Neural crest cell (in vitro differentiated cells): ENCODE data around the gene ECI1. TPM values are rescaled to one million over a fixed set of nuclear protein-coding genes. Genes with fewer than 3 reads are reported as not detected.
A peak's percentile ranks its signal among the peaks of the same experiment; 100 is the strongest.

Experiments used
- DNase-seq: peaks from one replicate; pipeline ENCODE4 v3.0.0; 2021; ENCODE audit warnings: low read depth, mixed read lengths, low spot score
- H3K27ac Mint-ChIP-seq: one replicate; pipeline ENCODE4 v1.8.0; 2021; ENCODE audit warnings: mild to moderate bottlenecking, mixed read lengths; ENCODE audit not compliant: unreplicated experiment
- H3K27me3 Mint-ChIP-seq: 2 replicates; pipeline ENCODE4 v1.8.0; 2021; ENCODE audit warnings: low read depth, mild to moderate bottlenecking, mixed read lengths
- H3K36me3 Mint-ChIP-seq: 2 replicates; pipeline ENCODE4 v1.8.0; 2021; ENCODE audit warnings: low read depth, mild to moderate bottlenecking, mixed read lengths
- H3K4me1 Mint-ChIP-seq: 2 replicates; pipeline ENCODE4 v1.8.0; 2021; ENCODE audit warnings: mixed read lengths
- H3K4me3 Mint-ChIP-seq: one replicate; pipeline ENCODE4 v1.8.0; 2021; ENCODE audit warnings: mild to moderate bottlenecking, mixed read lengths
- H3K9me3 Mint-ChIP-seq: 2 replicates; pipeline ENCODE4 v1.8.0; 2021; ENCODE audit warnings: mixed read lengths
- total RNA-seq: library from RNA; stranded (reverse); gene quantifications from 2 replicates; pipeline ENCODE4 v1.2.1, GENCODE V29; 2021
- TF ChIP-seq, protein P1 (sequence below): fragments of 200-600 bp; sonication (generic); conservative IDR thresholded peaks from 2 replicates; pipeline ENCODE4 v1.5.0; 2021; ENCODE audit warnings: antibody characterized with exemption, mild to moderate bottlenecking

The ECI1 gene
- total RNA-seq, 1 donor from 2014 or later: 79.2 TPM

DNA sequence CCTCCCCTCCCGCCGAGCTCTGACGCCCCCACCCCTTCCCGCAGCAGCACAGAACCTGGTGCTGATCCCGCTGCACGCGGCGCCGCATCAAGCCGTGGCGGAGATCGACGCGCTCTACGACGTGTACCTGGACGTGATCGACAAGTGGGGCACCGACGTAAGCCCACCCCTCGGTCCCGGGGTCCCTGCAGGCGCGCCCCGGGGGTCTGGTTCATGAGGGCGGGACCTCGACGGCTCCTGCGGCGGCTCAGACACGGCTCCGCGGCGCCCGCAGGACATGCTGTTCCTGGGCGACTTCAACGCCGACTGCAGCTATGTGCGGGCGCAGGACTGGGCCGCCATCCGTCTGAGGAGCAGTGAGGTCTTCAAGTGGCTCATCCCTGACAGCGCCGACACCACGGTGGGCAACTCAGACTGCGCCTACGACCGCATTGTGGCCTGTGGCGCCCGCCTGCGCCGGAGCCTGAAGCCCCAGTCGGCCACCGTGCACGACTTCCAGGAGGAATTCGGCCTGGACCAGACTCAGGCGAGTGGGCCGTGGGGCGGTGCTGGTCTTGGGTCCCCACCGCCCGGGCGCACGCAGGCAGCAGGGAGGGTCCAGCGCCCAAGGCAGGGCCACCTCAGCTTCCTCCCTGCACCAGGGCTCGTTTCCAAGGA lies 13.8 kb downstream of the ECI1 start:
- H3K4me3 Mint-ChIP-seq: peak overlapping the region; percentile 54
- H3K9me3 Mint-ChIP-seq: no peaks in the 10 kb centered on the region
- no peak for DNase-seq
- H3K27me3 Mint-ChIP-seq: peaks cover 40% of the 10 kb centered on the region
- TF ChIP-seq, protein P1, sequence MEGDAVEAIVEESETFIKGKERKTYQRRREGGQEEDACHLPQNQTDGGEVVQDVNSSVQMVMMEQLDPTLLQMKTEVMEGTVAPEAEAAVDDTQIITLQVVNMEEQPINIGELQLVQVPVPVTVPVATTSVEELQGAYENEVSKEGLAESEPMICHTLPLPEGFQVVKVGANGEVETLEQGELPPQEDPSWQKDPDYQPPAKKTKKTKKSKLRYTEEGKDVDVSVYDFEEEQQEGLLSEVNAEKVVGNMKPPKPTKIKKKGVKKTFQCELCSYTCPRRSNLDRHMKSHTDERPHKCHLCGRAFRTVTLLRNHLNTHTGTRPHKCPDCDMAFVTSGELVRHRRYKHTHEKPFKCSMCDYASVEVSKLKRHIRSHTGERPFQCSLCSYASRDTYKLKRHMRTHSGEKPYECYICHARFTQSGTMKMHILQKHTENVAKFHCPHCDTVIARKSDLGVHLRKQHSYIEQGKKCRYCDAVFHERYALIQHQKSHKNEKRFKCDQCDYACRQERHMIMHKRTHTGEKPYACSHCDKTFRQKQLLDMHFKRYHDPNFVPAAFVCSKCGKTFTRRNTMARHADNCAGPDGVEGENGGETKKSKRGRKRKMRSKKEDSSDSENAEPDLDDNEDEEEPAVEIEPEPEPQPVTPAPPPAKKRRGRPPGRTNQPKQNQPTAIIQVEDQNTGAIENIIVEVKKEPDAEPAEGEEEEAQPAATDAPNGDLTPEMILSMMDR: no peak
- no peaks in the 10 kb centered on the region for H3K4me1 Mint-ChIP-seq
- peaks cover 5% of the 10 kb centered on the region for H3K36me3 Mint-ChIP-seq
- no peak overlapping the region for H3K27ac Mint-ChIP-seq

DNA sequence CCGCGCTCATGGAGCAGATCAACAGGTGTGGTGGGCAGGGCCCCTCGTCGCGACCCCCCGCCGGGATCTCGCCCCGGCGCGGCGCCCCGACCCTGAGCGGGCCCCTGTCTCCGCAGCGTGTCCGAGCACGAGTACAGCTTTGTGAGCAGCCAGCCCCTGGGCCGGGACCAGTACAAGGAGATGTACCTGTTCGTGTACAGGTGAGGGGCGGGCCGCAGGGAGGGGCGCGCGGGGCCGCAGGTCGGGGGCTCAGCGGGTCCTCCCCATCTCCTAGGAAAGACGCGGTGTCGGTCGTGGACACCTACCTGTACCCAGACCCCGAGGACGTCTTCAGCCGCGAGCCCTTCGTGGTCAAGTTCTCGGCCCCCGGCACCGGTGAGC lies 14.3 kb downstream of the ECI1 start:
- H3K9me3 Mint-ChIP-seq: no peaks in the 10 kb centered on the region

DNA sequence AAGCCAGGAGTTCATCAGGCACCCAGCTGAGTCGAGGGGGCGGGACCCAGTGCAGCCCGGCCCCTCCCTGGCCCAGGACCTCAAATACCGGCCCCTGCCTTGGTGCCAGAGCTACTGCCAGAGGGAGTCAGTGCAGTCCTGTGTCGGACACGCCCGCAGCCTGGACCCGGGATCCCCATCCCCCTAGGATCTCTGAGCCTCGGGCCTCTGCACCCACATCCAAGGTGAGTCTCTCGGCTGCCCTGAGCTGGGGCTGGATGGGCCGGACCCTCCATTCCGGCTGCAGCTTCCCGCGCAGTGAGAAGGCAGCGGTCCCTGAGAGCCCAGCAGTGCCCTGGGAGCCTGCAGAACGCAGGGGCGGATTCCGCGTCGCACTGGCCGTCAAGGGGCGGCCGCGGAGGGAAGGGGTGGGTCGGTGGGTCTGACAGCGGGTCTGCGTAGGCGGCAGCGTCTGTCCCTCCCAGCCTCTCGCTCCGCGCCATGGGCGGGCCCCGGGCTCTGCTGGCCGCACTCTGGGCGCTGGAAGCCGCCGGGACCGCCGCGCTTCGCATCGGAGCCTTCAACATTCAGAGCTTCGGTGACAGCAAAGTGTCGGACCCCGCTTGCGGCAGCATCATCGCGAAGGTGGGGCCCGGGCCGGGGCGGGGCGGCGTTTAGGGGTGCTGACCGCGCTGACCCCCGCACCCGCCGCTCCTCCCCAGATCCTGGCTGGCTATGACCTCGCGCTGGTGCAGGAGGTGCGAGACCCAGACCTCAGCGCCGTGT lies 14.9 kb downstream of the ECI1 start, which contains the start of gene DNASE1L2:
Gene DNASE1L2, plus strand, starts transcription at position 108 of the 765 bp plus-strand sequence. Its CDS starts 373 bp downstream, at position 481.
- Mint-ChIP-seq H3K9me3 (no peaks in the 10 kb centered on the region), H3K27me3 (peaks cover 37% of the 10 kb centered on the region), H3K27ac (no peak within 1 kb of the TSS), H3K4me3 (peak within 1 kb of the TSS; percentile 76), H3K4me1 (no peaks in the 10 kb centered on the region), H3K36me3 (peaks cover 2% of the 10 kb centered on the region)
- TF ChIP-seq, protein P1: no peak
- peak; percentile 58 for DNase-seq

More for the DNA sequence above, 14.3 kb downstream of the ECI1 start:
- DNase-seq: no peak
- Mint-ChIP-seq H3K27me3 (peaks cover 37% of the 10 kb centered on the region), H3K27ac (no peak overlapping the region), H3K36me3 (peaks cover 2% of the 10 kb centered on the region), H3K4me3 (no peak overlapping the region), H3K4me1 (no peaks in the 10 kb centered on the region)
- TF ChIP-seq, protein P1: no peak

DNA sequence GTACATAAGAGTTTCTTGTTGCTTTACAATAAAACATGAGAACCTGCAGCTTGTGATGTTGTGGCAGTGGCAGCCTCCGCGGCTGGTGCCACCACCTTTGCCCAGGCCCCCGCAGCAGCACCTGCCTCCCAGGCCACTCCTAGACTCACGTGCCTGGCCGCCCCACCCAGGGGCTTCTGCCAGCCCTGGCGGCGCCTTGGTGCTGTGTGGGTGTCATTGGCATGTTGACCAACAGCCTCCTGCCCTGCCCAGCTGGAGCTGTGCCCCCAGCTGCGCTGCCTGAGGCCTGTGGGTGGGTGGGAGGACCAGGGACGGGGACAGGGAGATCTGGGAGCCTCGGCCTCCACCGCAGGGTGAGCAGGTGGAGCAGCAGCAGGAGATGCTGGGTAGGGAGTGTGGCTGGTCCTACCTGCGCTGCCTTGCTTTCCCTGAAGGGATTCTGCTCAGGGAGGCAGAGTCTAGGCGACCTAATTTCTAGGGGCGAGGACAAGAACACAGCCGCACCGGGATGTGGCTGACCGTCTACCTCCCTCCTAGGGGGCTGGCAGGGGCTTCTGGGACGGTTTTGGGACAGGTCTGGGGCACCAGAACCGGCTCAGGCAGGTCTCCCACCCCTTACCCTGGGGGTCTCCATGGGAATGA lies 15.6 kb downstream of the ECI1 start:
- Mint-ChIP-seq H3K4me3 (peak overlapping the region; percentile 76), H3K27me3 (peaks cover 37% of the 10 kb centered on the region), H3K4me1 (no peaks in the 10 kb centered on the region)

DNA sequence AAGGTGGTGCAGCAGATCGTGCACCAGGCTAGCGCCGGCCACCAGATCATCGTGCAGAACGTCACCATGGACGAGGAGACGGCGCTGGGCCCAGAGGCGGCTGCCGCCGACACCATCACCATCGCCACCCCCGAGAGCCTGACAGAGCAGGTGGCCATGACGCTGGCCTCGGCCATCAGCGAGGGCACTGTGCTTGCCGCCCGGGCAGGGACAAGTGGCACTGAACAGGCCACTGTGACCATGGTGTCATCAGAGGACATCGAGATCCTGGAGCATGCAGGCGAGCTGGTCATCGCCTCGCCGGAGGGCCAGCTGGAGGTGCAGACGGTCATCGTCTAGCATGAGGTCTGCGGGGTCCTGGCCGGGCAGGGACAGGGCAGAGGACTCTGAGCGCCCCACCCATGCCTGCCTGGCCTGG lies 16.1 kb downstream of the ECI1 start:
- H3K27me3 Mint-ChIP-seq: peaks cover 37% of the 10 kb centered on the region
- H3K27ac Mint-ChIP-seq: no peak overlapping the region
- H3K4me1 Mint-ChIP-seq: no peaks in the 10 kb centered on the region
- TF ChIP-seq, protein P1: no peak
- no peaks in the 10 kb centered on the region for H3K9me3 Mint-ChIP-seq
- H3K4me3 Mint-ChIP-seq: peak overlapping the region; percentile 76
- H3K36me3 Mint-ChIP-seq: peaks cover 2% of the 10 kb centered on the region
- no peak for DNase-seq

More for the DNA sequence above, 15.6 kb downstream of the ECI1 start:
- DNase-seq: no peak
- TF ChIP-seq, protein P1: no peak
- Mint-ChIP-seq H3K36me3 (peaks cover 2% of the 10 kb centered on the region), H3K9me3 (no peaks in the 10 kb centered on the region), H3K27ac (no peak overlapping the region)
